Astrocyte (in vitro differentiated cells and primary cell): ENCODE results near the gene CYP3A7. TPM values are rescaled to one million over a fixed set of nuclear protein-coding genes. Genes with fewer than 3 reads are reported as not detected.
"Not testable (repeated sequence)": the region's sequence is repeated elsewhere in the genome, so short reads cannot be mapped to it uniquely, and the experiment has no call there.

ENCODE experiments used
- DNase-seq: peaks from one replicate; pipeline ENCODE4 v3.0.0-alpha.2; 2010; ENCODE audit warnings: low read depth
- FAIRE-seq: peaks from 2 replicates; lab custom pipeline; 2011; peaks lifted over from hg19 to GRCh38; lab: Jason Lieb, UNC
- H2AFZ ChIP-seq: 2 replicates; pipeline ENCODE4 v1.6.0; 2012; ENCODE audit warnings: low read depth, low read length, inconsistent platforms
- H3K27ac ChIP-seq: 2 replicates; pipeline ENCODE4 v1.5.1; 2011; ENCODE audit warnings: low read depth, low read length, inconsistent platforms
- H3K27me3 ChIP-seq: 2 replicates; pipeline ENCODE4 v1.6.0; 2011; ENCODE audit warnings: low read length, inconsistent platforms; ENCODE audit not compliant: insufficient read depth
- H3K36me3 ChIP-seq: 2 replicates; pipeline ENCODE4 v1.5.1; 2011; ENCODE audit warnings: low read length, inconsistent platforms; ENCODE audit not compliant: insufficient read depth
- H3K4me1 ChIP-seq: 2 replicates; pipeline ENCODE4 v1.5.1; 2011; ENCODE audit warnings: low read length, inconsistent platforms; ENCODE audit not compliant: insufficient read depth
- H3K4me2 ChIP-seq: 2 replicates; pipeline ENCODE4 v1.6.0; 2012; ENCODE audit warnings: low read length, inconsistent platforms
- H3K4me3 ChIP-seq: 2 replicates; pipeline ENCODE4 v1.5.1; 2011; ENCODE audit warnings: low read depth, mild to moderate bottlenecking, low read length, inconsistent platforms; ENCODE audit not compliant: insufficient read depth
- H3K79me2 ChIP-seq: 2 replicates; pipeline ENCODE4 v1.6.0; 2012; ENCODE audit warnings: mild to moderate bottlenecking, low read length, inconsistent platforms; ENCODE audit not compliant: insufficient read depth
- H3K9ac ChIP-seq: 2 replicates; pipeline ENCODE4 v1.6.0; 2012; ENCODE audit warnings: mild to moderate bottlenecking, low read length, inconsistent platforms
- H3K9me3 ChIP-seq: 2 replicates; pipeline ENCODE4 v1.5.1; 2012; ENCODE audit warnings: low read depth, mild to moderate bottlenecking, low read length, inconsistent platforms; ENCODE audit not compliant: insufficient read depth
- H4K20me1 ChIP-seq: 2 replicates; pipeline ENCODE4 v1.6.0; 2012; ENCODE audit warnings: low read length, inconsistent platforms; ENCODE audit not compliant: insufficient read depth
- H3K27ac Mint-ChIP-seq: one replicate; pipeline ENCODE4 v1.8.0; 2021; ENCODE audit warnings: mild to moderate bottlenecking, mixed read lengths; ENCODE audit not compliant: unreplicated experiment
- H3K27me3 Mint-ChIP-seq: one replicate; pipeline ENCODE4 v1.8.0; 2021; ENCODE audit warnings: low read depth, mixed read lengths; ENCODE audit not compliant: unreplicated experiment
- H3K36me3 Mint-ChIP-seq: one replicate; pipeline ENCODE4 v1.8.0; 2021; ENCODE audit warnings: low read depth, mixed read lengths; ENCODE audit not compliant: unreplicated experiment
- H3K4me1 Mint-ChIP-seq: one replicate; pipeline ENCODE4 v1.8.0; 2021; ENCODE audit warnings: low read depth, mixed read lengths; ENCODE audit not compliant: unreplicated experiment
- H3K4me3 Mint-ChIP-seq: one replicate; pipeline ENCODE4 v1.8.0; 2021; ENCODE audit warnings: mild to moderate bottlenecking, moderate library complexity, mixed read lengths; ENCODE audit not compliant: unreplicated experiment
- H3K9me3 Mint-ChIP-seq: one replicate; pipeline ENCODE4 v1.8.0; 2021; ENCODE audit warnings: mild to moderate bottlenecking, mixed read lengths; ENCODE audit not compliant: unreplicated experiment
- CTCF ChIP-seq: IDR thresholded peaks from 2 replicates; pipeline ENCODE4 v1.5.1; 2011; ENCODE audit warnings: low read depth, mild to moderate bottlenecking, inconsistent platforms, low read length, moderate library complexity; ENCODE audit not compliant: insufficient read depth
- EZH2 ChIP-seq: IDR thresholded peaks from 2 replicates; pipeline ENCODE4 v1.6.1; 2012; ENCODE audit warnings: mild to moderate bottlenecking, low read length, inconsistent platforms; ENCODE audit not compliant: insufficient read depth
- total RNA-seq: library from RNA; stranded (reverse); gene quantifications from 2 replicates; pipeline ENCODE4 v1.2.1, GENCODE V29; 2021

Gene CYP3A7
- total RNA-seq, 1 donor from 2014 or later, result not detected

GRCh38 chr7:99745395-99745794 lies 10.4 kb upstream of the CYP3A7 start:
- H3K27ac ChIP-seq, H3K27me3 Mint-ChIP-seq, H3K4me3 Mint-ChIP-seq, H3K36me3 ChIP-seq, H3K4me3 ChIP-seq, H3K4me1 ChIP-seq, DNase-seq, H3K27me3 ChIP-seq, H3K27ac Mint-ChIP-seq, FAIRE-seq, H3K79me2 ChIP-seq, H3K4me1 Mint-ChIP-seq, H3K9me3 Mint-ChIP-seq, H3K4me2 ChIP-seq, H3K36me3 Mint-ChIP-seq, H4K20me1 ChIP-seq, H3K9ac ChIP-seq, H2AFZ ChIP-seq, H3K9me3 ChIP-seq: not testable (repeated sequence)

- H4K20me1 ChIP-seq, result no peaks in the 10 kb centered on the region
- no peak overlapping the region for H3K4me2 ChIP-seq
- Mint-ChIP-seq H3K36me3 (peaks cover 2% of the 10 kb centered on the region), H3K27me3 (peaks cover 3% of the 10 kb centered on the region), H3K4me3 (no peak overlapping the region), H3K9me3 (peaks cover 2% of the 10 kb centered on the region), H3K27ac (no peak overlapping the region), H3K4me1 (peaks cover 5% of the 10 kb centered on the region)
- H3K4me1 ChIP-seq, result no peaks in the 10 kb centered on the region
- H3K9ac ChIP-seq, result no peak overlapping the region
- H3K36me3 ChIP-seq, result no peaks in the 10 kb centered on the region
- TF ChIP-seq CTCF (no peak), EZH2 (no peak)
- no peak for FAIRE-seq
- H3K9me3 ChIP-seq, result no peaks in the 10 kb centered on the region
- no peak overlapping the region for H2AFZ ChIP-seq
- no peak overlapping the region for H3K27ac ChIP-seq
- no peaks in the 10 kb centered on the region for H3K27me3 ChIP-seq
- no peak for DNase-seq
- no peaks in the 10 kb centered on the region for H3K79me2 ChIP-seq
- no peak overlapping the region for H3K4me3 ChIP-seq
These were observed 7.9 kb upstream of the CYP3A7 start for GRCh38 chr7:99742737-99743394.

- Mint-ChIP-seq H3K9me3 (peaks cover 2% of the 10 kb centered on the region), H3K27ac (no peak overlapping the region), H3K27me3 (peaks cover 3% of the 10 kb centered on the region), H3K4me3 (no peak overlapping the region), H3K36me3 (peaks cover 2% of the 10 kb centered on the region), H3K4me1 (peaks cover 11% of the 10 kb centered on the region)
- Histone ChIP-seq H3K4me3 (no peak overlapping the region), H3K27me3 (no peaks in the 10 kb centered on the region), H3K4me2 (no peak overlapping the region), H2AFZ (no peak overlapping the region), H3K27ac (no peak overlapping the region), H3K9me3 (no peaks in the 10 kb centered on the region), H3K9ac (no peak overlapping the region), H4K20me1 (no peaks in the 10 kb centered on the region), H3K36me3 (no peaks in the 10 kb centered on the region), H3K79me2 (no peaks in the 10 kb centered on the region), H3K4me1 (no peaks in the 10 kb centered on the region)
- TF ChIP-seq EZH2 (no peak), CTCF (no peak)
- DNase-seq, result no peak
- FAIRE-seq, result no peak
These were observed 6.4 kb upstream of the CYP3A7 start for GRCh38 chr7:99741441-99741795.
